Hepatocyte (in vitro differentiated cells): ENCODE results near the gene SF3B6.

Experiments used
- CTCF ChIP-seq: fragments of 200-600 bp; sonication (generic); IDR thresholded peaks from 2 replicates; pipeline ENCODE4 v1.5.1; 2016; ENCODE audit warnings: antibody characterized with exemption, mild to moderate bottlenecking; ENCODE audit not compliant: poor library complexity
- EZH2phosphoT487 ChIP-seq: fragments of 200-600 bp; sonication (generic); IDR thresholded peaks from one replicate; pipeline ENCODE4 v1.6.1; 2018; ENCODE audit warnings: antibody characterized with exemption, mild to moderate bottlenecking, low read depth, moderate library complexity; ENCODE audit not compliant: unreplicated experiment, severe bottlenecking

GRCh38 chr2:24087032-24087431 lies 10.9 kb upstream of the SF3B6 start:
- no peak for TF ChIP-seq CTCF
- TF ChIP-seq EZH2phosphoT487: no peak
